Endometrium (tissue), 2 donors: ENCODE results near the gene TSPAN14.

ENCODE experiments used
- FAIRE-seq: peaks from 2 replicates; lab custom pipeline; 2012; peaks lifted over from hg19 to GRCh38; lab: Jason Lieb, UNC
- donor health status: control.
- donor health status: control.

Gene TSPAN14

GRCh38 chr10:80421707-80422536 is 32.2 kb upstream of the TSPAN14 start:
- FAIRE-seq, result no peak

- FAIRE-seq, result no peak
These were observed 28.2 kb upstream of the TSPAN14 start for GRCh38 chr10:80425901-80426300.

- no peak for FAIRE-seq
These were observed 26.6 kb upstream of the TSPAN14 start for GRCh38 chr10:80427541-80427940.

- no peak for FAIRE-seq
These were observed 24.6 kb upstream of the TSPAN14 start for GRCh38 chr10:80429521-80429973.

- FAIRE-seq, result no peak
These were observed 21.0 kb upstream of the TSPAN14 start for GRCh38 chr10:80433134-80433533.

- FAIRE-seq, result no peak
These were observed 17.5 kb upstream of the TSPAN14 start for GRCh38 chr10:80436446-80437098.

- FAIRE-seq, result no peak
These were observed 16.9 kb upstream of the TSPAN14 start for GRCh38 chr10:80437227-80437626.

- FAIRE-seq, result no peak
These were observed 12.3 kb upstream of the TSPAN14 start for GRCh38 chr10:80441831-80442230.

GRCh38 chr10:80442879-80443278 is 11.2 kb upstream of the TSPAN14 start:
- no peak for FAIRE-seq

GRCh38 chr10:80443531-80443974 is 10.6 kb upstream of the TSPAN14 start:
- FAIRE-seq, result no peak

- FAIRE-seq, result no peak
These were observed 10.0 kb upstream of the TSPAN14 start for GRCh38 chr10:80444124-80444523.

- no peak for FAIRE-seq
These were observed 9.3 kb upstream of the TSPAN14 start for GRCh38 chr10:80444646-80445319.

- FAIRE-seq, result no peak
These were observed 6.5 kb upstream of the TSPAN14 start for GRCh38 chr10:80447436-80448190.

- FAIRE-seq, result no peak
These were observed 5.7 kb upstream of the TSPAN14 start for GRCh38 chr10:80448209-80448942.

- FAIRE-seq, result no peak
These were observed 4.6 kb upstream of the TSPAN14 start for GRCh38 chr10:80449520-80449919.

GRCh38 chr10:80451132-80451531 is 3.0 kb upstream of the TSPAN14 start:
- FAIRE-seq, result no peak

GRCh38 chr10:80452069-80452468 is 2.0 kb upstream of the TSPAN14 start:
- FAIRE-seq, result no peak

- FAIRE-seq, result no peak
These were observed 1.5 kb upstream of the TSPAN14 start for GRCh38 chr10:80452640-80453039.

- no peak for FAIRE-seq
These were observed 861 bp upstream of the TSPAN14 start for GRCh38 chr10:80453056-80453841.
